K562 (cell line): ENCODE data around the gene NRXN3. TPM values are rescaled to one million over a fixed set of nuclear protein-coding genes. Genes with fewer than 3 reads are reported as not detected.

ENCODE experiments used
- ATAC-seq: fragments of 200-7000 bp; cut with Tn5 transposase; 3 replicates; pipeline ENCODE4 v1.9.1; 2020; ENCODE audit warnings: moderate library complexity
- BruUV-seq: library from RNA; stranded (reverse); fragments of 400-500 nt; replicated peaks from 2 replicates; lab custom pipeline; 2021; lab: Mats Ljungman, UMichigan
- CTCF ChIA-PET: fragments of 300-600 bp; formaldehyde crosslinking; extraction: SDS; loops from one replicate; lab custom pipeline; 2021; ENCODE audit warnings: low intra/inter-chr PET ratio; lab: Yijun Ruan, JAX
- POLR2A ChIA-PET: fragments of 300-600, 350-650 bp; sonication (Branson Sonifier 250); formaldehyde crosslinking; extraction: SDS; loops from one replicate; lab custom pipeline; 2021; ENCODE audit warnings: antibody characterized with exemption, inconsistent platforms; lab: Yijun Ruan, JAX
- DNase-seq, 4 experiments: peaks; one replicate each; pipeline versions ENCODE4 v3.0.0 to v3.0.0-alpha.2; 2011 to 2018; ENCODE audit warnings: low spot score in 3 of 4, mixed read lengths in 3 of 4; ENCODE audit errors: extremely low read depth in 1 of 4
- FAIRE-seq: peaks from 2 replicates; lab custom pipeline; 2011; peaks lifted over from hg19 to GRCh38; lab: Jason Lieb, UNC
- H2AFZ ChIP-seq: 2 replicates; pipeline ENCODE4 v1.6.0; 2011; ENCODE audit warnings: low read depth, low read length, control low read depth, inconsistent platforms
- H3K27ac ChIP-seq: fragments of 200-600 bp; 3 replicates; pipeline ENCODE4 v1.8.0; 2011; ENCODE audit warnings: low read depth, mild to moderate bottlenecking, control low read depth, inconsistent platforms, low read length, moderate library complexity, mixed read lengths; ENCODE audit errors: extremely low read depth
- H3K27me3 ChIP-seq, 2 experiments: fragments of 300-600 bp in 1 of 2; 2 replicates in 1 of 2; 3 replicates in 1 of 2; pipeline versions ENCODE4 v1.6.0 to v1.8.0; 2011; ENCODE audit warnings: inconsistent platforms in 2 of 2, low read length in 2 of 2, mild to moderate bottlenecking in 1 of 2, mixed read lengths in 1 of 2, moderate library complexity in 1 of 2; ENCODE audit not compliant: control insufficient read depth in 2 of 2, insufficient read depth in 2 of 2
- H3K36me3 ChIP-seq: fragments of 300-600 bp; 3 replicates; pipeline ENCODE4 v1.8.0; 2011; ENCODE audit warnings: mild to moderate bottlenecking, low read length, inconsistent platforms; ENCODE audit not compliant: control insufficient read depth, insufficient read depth
- H3K4me1 ChIP-seq, 2 experiments: fragments of 200-600 bp in 1 of 2; replicated peaks in 1 of 2; 2 replicates in 1 of 2; 3 replicates in 1 of 2; pipeline versions ENCODE4 v1.5.1 to v1.8.0; 2011; ENCODE audit warnings: inconsistent platforms in 2 of 2, low read length in 2 of 2, mild to moderate bottlenecking in 1 of 2, mixed read lengths in 1 of 2, moderate library complexity in 1 of 2; ENCODE audit not compliant: control insufficient read depth in 2 of 2, insufficient read depth in 2 of 2
- H3K4me2 ChIP-seq: 2 replicates; pipeline ENCODE4 v1.6.1; 2011; ENCODE audit warnings: low read length, control low read depth, inconsistent platforms, mixed read lengths; ENCODE audit not compliant: insufficient read depth
- H3K4me3 ChIP-seq: fragments of 200-600 bp; sonication (generic), shearing (Covaris generic); 2 replicates; pipeline ENCODE4 v1.5.1; 2016; ENCODE audit warnings: control low read depth, inconsistent platforms
- H3K79me2 ChIP-seq: fragments of 200-600 bp; 3 replicates; pipeline ENCODE4 v1.8.0; 2011; ENCODE audit warnings: low read length, inconsistent platforms; ENCODE audit not compliant: control insufficient read depth, insufficient read depth
- H3K9ac ChIP-seq, 2 experiments: 2 replicates each; pipeline versions ENCODE4 v1.6.0 to v1.6.1; 2011; ENCODE audit warnings: low read depth in 2 of 2, low read length in 2 of 2, control low read depth in 1 of 2, inconsistent platforms in 1 of 2, mild to moderate bottlenecking in 1 of 2, mixed read lengths in 1 of 2; ENCODE audit not compliant: insufficient read depth in 1 of 2
- H3K9me1 ChIP-seq: one replicate; pipeline ENCODE4 v1.6.0; 2011; ENCODE audit warnings: inconsistent platforms, mild to moderate bottlenecking, low read length, moderate library complexity; ENCODE audit not compliant: control insufficient read depth, insufficient read depth
- H3K9me3 ChIP-seq: replicated peaks from 2 replicates; pipeline ENCODE4 v1.5.1; 2011; ENCODE audit warnings: low read depth, low read length, inconsistent platforms; ENCODE audit not compliant: control insufficient read depth, insufficient read depth
- H4K20me1 ChIP-seq: replicated peaks from 2 replicates; pipeline ENCODE4 v1.6.1; 2011; ENCODE audit warnings: low read length, inconsistent platforms, mixed read lengths; ENCODE audit not compliant: control insufficient read depth, insufficient read depth
- ARHGAP35 ChIP-seq: fragments of 450-650 bp; IDR thresholded peaks from 2 replicates; pipeline ENCODE4 v1.6.1; 2018; ENCODE audit not compliant: partially characterized antibody
- BDP1 ChIP-seq: IDR thresholded peaks from 3 replicates; pipeline ENCODE4 v1.6.1; 2011; ENCODE audit not compliant: insufficient read length, insufficient read depth
- CTBP1 ChIP-seq: fragments of 450-650 bp; IDR thresholded peaks from 2 replicates; pipeline ENCODE4 v1.6.1; 2016; ENCODE audit warnings: borderline replicate concordance
- E2F1 ChIP-seq: sonication (generic); formaldehyde crosslinking; IDR thresholded peaks from 2 replicates; pipeline ENCODE4 v1.8.1; 2023; ENCODE audit warnings: mild to moderate bottlenecking, missing genetic modification reagents, moderate library complexity
- FOXP4 ChIP-seq: sonication (generic); formaldehyde crosslinking; IDR thresholded peaks from 2 replicates; pipeline ENCODE4 v1.8.0; 2022; ENCODE audit warnings: mild to moderate bottlenecking, missing genetic modification reagents, borderline replicate concordance
- NR2C1 ChIP-seq, 2 experiments: fragments of 450-650 bp; IDR thresholded peaks; 2 replicates each; pipeline ENCODE4 v1.6.1; 2017; ENCODE audit warnings: mild to moderate bottlenecking in 2 of 2, antibody characterized with exemption in 1 of 2, inconsistent platforms in 1 of 2, missing compliant biosample characterization in 1 of 2, missing genetic modification characterization in 1 of 2
- POLR3G ChIP-seq: IDR thresholded peaks from 2 replicates; pipeline ENCODE4 v1.6.1; 2011; ENCODE audit not compliant: insufficient read length, insufficient replicate concordance; ENCODE audit errors: extremely low read depth
- RUNX1 ChIP-seq: sonication (generic); IDR thresholded peaks from 2 replicates; pipeline ENCODE4 v1.6.1; 2016; ENCODE audit warnings: antibody characterized with exemption, low read depth
- TAF7 ChIP-seq: fragments of 450-650 bp; IDR thresholded peaks from 2 replicates; pipeline ENCODE4 v1.6.1; 2016; ENCODE audit warnings: missing genetic modification characterization, missing compliant biosample characterization
- ZC3H8 ChIP-seq: fragments of 450-650 bp; IDR thresholded peaks from 2 replicates; pipeline ENCODE4 v1.6.1; 2017
- ZFP1 ChIP-seq: fragments of 450-650 bp; formaldehyde crosslinking; IDR thresholded peaks from 2 replicates; pipeline ENCODE4 v1.4.0; 2020; ENCODE audit warnings: mild to moderate bottlenecking, mixed read lengths
- ZNF12 ChIP-seq: sonication (generic); formaldehyde crosslinking; IDR thresholded peaks from 2 replicates; pipeline ENCODE4 v1.4.0; 2020; ENCODE audit warnings: mild to moderate bottlenecking, missing genetic modification reagents
- WGBS: fragments of 100-300 bp; shearing (Covaris generic); methylation state at CpG from one replicate; pipeline ENCODE4 v1.1.6; 2016; ENCODE audit warnings: low coverage, mixed read lengths; ENCODE audit not compliant: insufficient coverage; ENCODE audit errors: missing lambda C conversion rate; 5-methylcytosine and 5-hydroxymethylcytosine counted together
- in situ Hi-C: fragments of 300-500 bp; cut with MboI; formaldehyde crosslinking; loops from 4 replicates; pipeline ENCODE4 v1.15.0; 2018; ENCODE audit warnings: inconsistent platforms, mixed read lengths
- intact Hi-C: fragments of 100-400 bp; cut with micrococcal nuclease; formaldehyde crosslinking; loops from 2 replicates; pipeline ENCODE4 v1.14.2; 2022
- polyA plus RNA-seq, 8 experiments: library from polyadenylated mRNA; depleted of rRNA in 4 of 8; stranded (reverse) in 5 of 8; unstranded in 3 of 8; fragments of >200 nt; fragmentation: Nextera tagmentation in 2 of 8; fragmentation: Illumina TruSeq in 1 of 8; extraction: Ambion mirVana in 2 of 8; extraction: Trizol in 1 of 8; gene quantifications; 2 replicates each; pipeline versions ENCODE4 v1.2.1 to v1.2.3, GENCODE V29; 2011 to 2014; ENCODE audit warnings: inconsistent platforms in 1 of 8, missing spikeins in 1 of 8
- total RNA-seq, 7 experiments: library from RNA; depleted of rRNA in 6 of 7; stranded (reverse); fragments of >200 nt in 6 of 7; fragmentation: Illumina TruSeq in 2 of 7; extraction: Trizol in 2 of 7; gene quantifications; 2 replicates each; pipeline versions ENCODE4 v1.2.1 to v1.2.3, GENCODE V29; 2011 to 2021; ENCODE audit warnings: low replicate concordance in 1 of 7
- TF ChIP-seq, protein P1 (sequence below), 2 experiments: fragments of 450-650 bp in 1 of 2; IDR thresholded peaks; 2 replicates each; pipeline ENCODE4 v1.6.1; 2011 to 2017; ENCODE audit warnings: low read depth in 2 of 2, antibody characterized with exemption in 1 of 2, borderline replicate concordance in 1 of 2, low read length in 1 of 2, mild to moderate bottlenecking in 1 of 2, mixed read lengths in 1 of 2; ENCODE audit not compliant: control insufficient read depth in 1 of 2

Gene NRXN3
- total and polyA plus RNA-seq, 9 of the 15 experiments (the other 6 are each of a cell fraction or from before 2014, with no cell fraction given): 0.09 TPM; not detected in 8

- intact Hi-C loops: no loop called here
- DNase-seq (no peak), FAIRE-seq (no peak), ATAC-seq (no peak)
- Histone ChIP-seq H3K9me3 (no peaks in the 10 kb centered on the region), H3K79me2 (no peaks in the 10 kb centered on the region), H2AFZ (no peak overlapping the region), H3K9ac (no peak overlapping the region), H3K27ac (no peak overlapping the region), H3K4me2 (no peak overlapping the region), H3K27me3 (no peaks in the 10 kb centered on the region), H4K20me1 (no peaks in the 10 kb centered on the region), H3K9me1 (no peaks in the 10 kb centered on the region), H3K4me3 (no peak overlapping the region), H3K36me3 (no peaks in the 10 kb centered on the region), H3K4me1 (no peaks in the 10 kb centered on the region)
- ChIA-PET CTCF (no interaction called here), POLR2A (no interaction called here)
- WGBS: 3% methylated on average over 5 of the region's 6 CpGs
- no TSS peak for BruUV-seq
- in situ Hi-C loops: no loop called here
- TF ChIP-seq TAF7 (tag) (no peak), FOXP4 (CRISPR knock-in tag) (no peak), BDP1 (no peak), E2F1 (CRISPR knock-in tag) (no peak), ARHGAP35 (no peak), NR2C1 (IDR thresholded peaks at IDR 0.05) (no peak), NR2C1 (tag; IDR thresholded peaks at IDR 0.05) (no peak), ZFP1 (CRISPR knock-in tag) (no peak), ZC3H8 (no peak), CTBP1 (no peak), ZNF12 (CRISPR knock-in tag) (no peak), RUNX1 (no peak), POLR3G (no peak)
- TF ChIP-seq, protein P1, sequence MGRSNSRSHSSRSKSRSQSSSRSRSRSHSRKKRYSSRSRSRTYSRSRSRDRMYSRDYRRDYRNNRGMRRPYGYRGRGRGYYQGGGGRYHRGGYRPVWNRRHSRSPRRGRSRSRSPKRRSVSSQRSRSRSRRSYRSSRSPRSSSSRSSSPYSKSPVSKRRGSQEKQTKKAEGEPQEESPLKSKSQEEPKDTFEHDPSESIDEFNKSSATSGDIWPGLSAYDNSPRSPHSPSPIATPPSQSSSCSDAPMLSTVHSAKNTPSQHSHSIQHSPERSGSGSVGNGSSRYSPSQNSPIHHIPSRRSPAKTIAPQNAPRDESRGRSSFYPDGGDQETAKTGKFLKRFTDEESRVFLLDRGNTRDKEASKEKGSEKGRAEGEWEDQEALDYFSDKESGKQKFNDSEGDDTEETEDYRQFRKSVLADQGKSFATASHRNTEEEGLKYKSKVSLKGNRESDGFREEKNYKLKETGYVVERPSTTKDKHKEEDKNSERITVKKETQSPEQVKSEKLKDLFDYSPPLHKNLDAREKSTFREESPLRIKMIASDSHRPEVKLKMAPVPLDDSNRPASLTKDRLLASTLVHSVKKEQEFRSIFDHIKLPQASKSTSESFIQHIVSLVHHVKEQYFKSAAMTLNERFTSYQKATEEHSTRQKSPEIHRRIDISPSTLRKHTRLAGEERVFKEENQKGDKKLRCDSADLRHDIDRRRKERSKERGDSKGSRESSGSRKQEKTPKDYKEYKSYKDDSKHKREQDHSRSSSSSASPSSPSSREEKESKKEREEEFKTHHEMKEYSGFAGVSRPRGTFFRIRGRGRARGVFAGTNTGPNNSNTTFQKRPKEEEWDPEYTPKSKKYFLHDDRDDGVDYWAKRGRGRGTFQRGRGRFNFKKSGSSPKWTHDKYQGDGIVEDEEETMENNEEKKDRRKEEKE (IDR thresholded peaks at IDR 0.05; ENCODE audit: borderline replicate concordance in 1 of 2, control insufficient read depth in 1 of 2, low read depth in 2 of 2, low read length in 1 of 2): no peak
These were observed 931.2 kb downstream of the NRXN3 start for GRCh38 chr14:79101388-79101787.
